GM23338 (cell line): ENCODE results near the gene ZBTB7B. TPM values are rescaled to one million over a fixed set of nuclear protein-coding genes. Genes with fewer than 3 reads are reported as not detected.

Experiments used
- ATAC-seq: fragments of 200-7000 bp; cut with Tn5 transposase; 3 replicates; pipeline ENCODE4 v1.9.1; 2020
- DNase-seq: peaks from one replicate; pipeline ENCODE4 v3.0.0-alpha.2; 2015; ENCODE audit warnings: low spot score
- H2AFZ ChIP-seq: fragments of 200-600 bp; sonication (generic); 2 replicates; pipeline ENCODE4 v1.8.0; 2016; ENCODE audit warnings: antibody characterized with exemption, mild to moderate bottlenecking, moderate library complexity
- H3F3A ChIP-seq: fragments of 200-600 bp; sonication (generic); replicated peaks from 2 replicates; pipeline ENCODE4 v1.8.0; 2017; ENCODE audit warnings: antibody characterized with exemption, mixed run types, low read depth
- H3K27ac ChIP-seq: fragments of 200-600 bp; sonication (generic); 2 replicates; pipeline ENCODE4 v1.6.1; 2016; ENCODE audit warnings: low read depth
- H3K27me3 ChIP-seq: fragments of 200-600 bp; sonication (generic); 2 replicates; pipeline ENCODE4 v1.8.0; 2016; ENCODE audit warnings: mild to moderate bottlenecking, mixed run types, moderate library complexity; ENCODE audit not compliant: insufficient read depth
- H3K36me3 ChIP-seq: fragments of 200-600 bp; sonication (generic); 2 replicates; pipeline ENCODE4 v1.8.0; 2016; ENCODE audit warnings: mild to moderate bottlenecking; ENCODE audit not compliant: insufficient read depth
- H3K4me1 ChIP-seq: fragments of 200-600 bp; sonication (generic); 2 replicates; pipeline ENCODE4 v1.8.0; 2016; ENCODE audit warnings: mild to moderate bottlenecking, moderate library complexity; ENCODE audit not compliant: insufficient read depth
- H3K4me2 ChIP-seq: fragments of 200-600 bp; sonication (generic); 2 replicates; pipeline ENCODE4 v1.7.1; 2017; ENCODE audit warnings: mixed run types
- H3K4me3 ChIP-seq: fragments of 200-600 bp; sonication (generic); 2 replicates; pipeline ENCODE4 v1.6.1; 2016; ENCODE audit warnings: mixed run types
- H3K79me2 ChIP-seq: fragments of 200-600 bp; sonication (generic); replicated peaks from 2 replicates; pipeline ENCODE4 v1.8.0; 2017; ENCODE audit warnings: mild to moderate bottlenecking; ENCODE audit not compliant: insufficient read depth
- H3K9me2 ChIP-seq: fragments of 200-600 bp; sonication (generic); 2 replicates; pipeline ENCODE4 v1.8.0; 2017; ENCODE audit not compliant: insufficient read depth
- H4K20me1 ChIP-seq: fragments of 200-600 bp; sonication (generic); replicated peaks from 2 replicates; pipeline ENCODE4 v1.8.0; 2017; ENCODE audit warnings: mild to moderate bottlenecking; ENCODE audit not compliant: insufficient read depth
- H3K27ac Mint-ChIP-seq: 2 replicates; pipeline ENCODE4 v1.8.0; 2020; ENCODE audit warnings: inconsistent platforms, mild to moderate bottlenecking, moderate library complexity, mixed read lengths
- H3K27me3 Mint-ChIP-seq: 3 replicates; pipeline ENCODE4 v1.8.0; 2022; ENCODE audit warnings: low read depth, mild to moderate bottlenecking, moderate library complexity, mixed read lengths, inconsistent platforms; ENCODE audit not compliant: insufficient read depth, poor library complexity
- H3K36me3 Mint-ChIP-seq: 3 replicates; pipeline ENCODE4 v1.8.0; 2021; ENCODE audit warnings: low read depth, mild to moderate bottlenecking, inconsistent platforms, moderate library complexity, mixed read lengths
- H3K4me1 Mint-ChIP-seq: 3 replicates; pipeline ENCODE4 v1.8.0; 2020; ENCODE audit warnings: mild to moderate bottlenecking, inconsistent platforms, mixed read lengths
- H3K4me3 Mint-ChIP-seq: 3 replicates; pipeline ENCODE4 v1.8.0; 2021; ENCODE audit warnings: moderate library complexity, mild to moderate bottlenecking, inconsistent platforms, mixed read lengths
- H3K9me3 Mint-ChIP-seq: 3 replicates; pipeline ENCODE4 v1.8.0; 2020; ENCODE audit warnings: moderate library complexity, mild to moderate bottlenecking, inconsistent platforms, mixed read lengths
- CREB1 ChIP-seq: fragments of 250-450 bp; sonication (Bioruptor Pico); IDR thresholded peaks from 2 replicates; pipeline ENCODE4 v1.5.0; 2020; ENCODE audit warnings: low read depth, mild to moderate bottlenecking, moderate library complexity
- ETS1 ChIP-seq: IDR thresholded peaks from 2 replicates; pipeline ENCODE4 v1.6.1; 2016; ENCODE audit warnings: antibody characterized with exemption
- EZH2 ChIP-seq: fragments of 200-600 bp; sonication (generic); IDR thresholded peaks from one replicate; pipeline ENCODE4 v1.8.0; 2017; ENCODE audit warnings: antibody characterized with exemption, mild to moderate bottlenecking, low read depth; ENCODE audit not compliant: unreplicated experiment
- EZH2phosphoT487 ChIP-seq: fragments of 200-600 bp; sonication (generic); IDR thresholded peaks from one replicate; pipeline ENCODE4 v1.8.1; 2018; ENCODE audit warnings: antibody characterized with exemption; ENCODE audit not compliant: unreplicated experiment
- NANOG ChIP-seq: IDR thresholded peaks from 2 replicates; pipeline ENCODE4 v1.6.1; 2016; ENCODE audit warnings: antibody characterized with exemption, borderline replicate concordance
- POLR2AphosphoS5 ChIP-seq: IDR thresholded peaks from 2 replicates; pipeline ENCODE4 v1.6.1; 2016; ENCODE audit warnings: antibody characterized with exemption, low read depth
- REST ChIP-seq: IDR thresholded peaks from one replicate; pipeline ENCODE4 v1.6.1; 2018; ENCODE audit warnings: antibody characterized with exemption; ENCODE audit not compliant: unreplicated experiment
- STAT1 ChIP-seq: IDR thresholded peaks from one replicate; pipeline ENCODE4 v1.6.1; 2016; ENCODE audit warnings: antibody characterized with exemption; ENCODE audit not compliant: unreplicated experiment
- ZNF114 ChIP-seq: fragments of 250-450 bp; sonication (Bioruptor Pico); IDR thresholded peaks from 2 replicates; pipeline ENCODE4 v1.5.0; 2020; ENCODE audit warnings: mild to moderate bottlenecking, moderate library complexity
- ZNF331 ChIP-seq: fragments of 250-450 bp; sonication (Bioruptor Pico); IDR thresholded peaks from 2 replicates; pipeline ENCODE4 v1.5.0; 2020; ENCODE audit warnings: low read depth, mild to moderate bottlenecking, moderate library complexity
- polyA plus RNA-seq: library from polyadenylated mRNA; unstranded; fragments of >200 nt; fragmentation: Nextera tagmentation; extraction: Ambion mirVana; gene quantifications from 2 replicates; pipeline ENCODE4 v1.2.1, GENCODE V29; 2016
- total RNA-seq: library from RNA; depleted of rRNA; stranded (reverse); fragments of >200 nt; shearing (Covaris generic); gene quantifications from 2 replicates; pipeline ENCODE4 v1.2.3, GENCODE V29; 2014
- TF ChIP-seq, protein P1 (sequence below): fragments of 250-450 bp; sonication (Bioruptor Pico); IDR thresholded peaks from 2 replicates; pipeline ENCODE4 v1.5.0; 2020; ENCODE audit warnings: mild to moderate bottlenecking, moderate library complexity

ZBTB7B gene
- total and polyA plus RNA-seq, 2 experiments from 2014 or later = 3.6 to 32.6 TPM

DNA sequence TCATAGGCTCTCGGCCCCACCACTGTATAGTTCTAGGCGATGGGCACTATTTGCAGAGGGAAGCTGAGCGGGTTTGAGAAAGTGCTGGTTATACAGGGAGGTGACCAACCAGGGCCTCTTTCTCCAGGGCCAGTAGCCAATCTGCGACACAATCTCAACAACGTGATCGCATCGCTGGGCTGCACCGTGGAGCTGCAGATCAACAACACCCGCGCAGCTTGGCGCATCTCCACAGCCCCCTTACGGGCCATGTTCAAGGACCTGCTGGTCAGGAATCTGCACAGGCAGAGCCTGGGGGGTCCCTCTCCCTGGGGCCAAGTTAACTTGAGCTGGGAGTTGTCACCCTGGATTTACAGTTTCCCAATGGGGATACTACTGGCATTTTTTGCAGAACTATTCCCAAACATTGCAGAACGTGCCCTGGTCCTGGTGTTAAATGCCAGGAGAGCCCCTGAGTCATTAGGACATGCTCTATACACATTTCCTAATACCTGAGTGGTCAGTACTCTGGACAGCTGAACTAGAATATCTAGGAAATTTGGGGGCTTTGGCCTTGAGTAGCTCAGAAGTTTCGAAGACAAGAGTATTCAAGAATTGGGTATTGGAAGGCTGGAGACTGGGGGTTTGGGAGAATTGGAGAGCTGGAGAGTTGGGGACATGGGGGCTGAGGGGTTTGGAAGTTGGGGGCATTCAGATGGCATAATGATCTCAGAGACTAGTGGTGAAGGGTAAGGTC lies 37.9 kb downstream of the ZBTB7B start:
- Mint-ChIP-seq H3K27me3 (peaks cover 15% of the 10 kb centered on the region), H3K4me3 (no peak overlapping the region), H3K9me3 (no peaks in the 10 kb centered on the region), H3K4me1 (peaks cover 11% of the 10 kb centered on the region), H3K36me3 (no peaks in the 10 kb centered on the region), H3K27ac (no peak overlapping the region)
- Histone ChIP-seq H4K20me1 (no peaks in the 10 kb centered on the region), H3F3A (0 out of 2 replicates have a peak, but pooled peaks cover 3% of the 10 kb centered on the region), H3K4me2 (no peak overlapping the region), H3K4me1 (no peaks in the 10 kb centered on the region), H3K36me3 (no peaks in the 10 kb centered on the region), H3K9me2 (no peaks in the 10 kb centered on the region), H3K27me3 (no peaks in the 10 kb centered on the region), H3K27ac (no peak overlapping the region), H3K79me2 (no peaks in the 10 kb centered on the region), H2AFZ (no peak overlapping the region), H3K4me3 (no peak overlapping the region)
- ATAC-seq (no peak), DNase-seq (no peak)
- TF ChIP-seq NANOG (no peak), STAT1 (no peak), ETS1 (no peak), EZH2 (no peak), CREB1 (CRISPR knock-in tag) (no peak), REST (no peak), ZNF114 (no peak), EZH2phosphoT487 (no peak), ZNF331 (CRISPR knock-in tag) (no peak), POLR2AphosphoS5 (no peak)

DNA sequence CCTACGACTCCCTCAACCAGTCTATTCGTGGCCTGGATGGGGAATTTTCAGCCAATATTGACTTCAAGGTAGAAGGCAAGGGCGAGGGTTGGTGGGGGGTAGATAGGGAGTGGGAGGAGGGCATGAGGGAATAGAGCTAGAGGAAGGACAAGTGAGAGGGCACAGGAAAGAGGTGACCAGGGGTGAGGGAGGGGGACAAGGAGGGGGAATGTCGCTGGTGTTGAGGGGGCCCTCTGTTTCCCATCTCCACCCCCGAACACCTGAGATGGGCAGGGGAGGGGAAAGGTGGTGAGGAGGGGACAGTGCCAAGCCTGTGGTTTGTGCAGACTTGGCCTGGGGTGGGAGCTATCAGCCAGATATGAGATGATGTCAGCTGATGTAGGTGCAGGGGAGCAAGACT lies 40.2 kb downstream of the ZBTB7B start:
- no peak for ATAC-seq
- Histone ChIP-seq H3F3A (0 out of 2 replicates have a peak, but pooled peaks cover 3% of the 10 kb centered on the region), H3K4me2 (no peak overlapping the region), H3K79me2 (no peaks in the 10 kb centered on the region), H3K4me3 (no peak overlapping the region), H2AFZ (no peak overlapping the region), H3K9me2 (no peaks in the 10 kb centered on the region), H3K27ac (no peak overlapping the region), H3K36me3 (no peaks in the 10 kb centered on the region), H3K4me1 (no peaks in the 10 kb centered on the region), H4K20me1 (no peaks in the 10 kb centered on the region), H3K27me3 (no peaks in the 10 kb centered on the region)
- Mint-ChIP-seq H3K4me1 (peaks cover 26% of the 10 kb centered on the region), H3K9me3 (no peaks in the 10 kb centered on the region), H3K27me3 (peaks cover 24% of the 10 kb centered on the region), H3K27ac (no peak overlapping the region), H3K36me3 (no peaks in the 10 kb centered on the region), H3K4me3 (no peak overlapping the region)
- DNase-seq = no peak
- TF ChIP-seq, protein P1, sequence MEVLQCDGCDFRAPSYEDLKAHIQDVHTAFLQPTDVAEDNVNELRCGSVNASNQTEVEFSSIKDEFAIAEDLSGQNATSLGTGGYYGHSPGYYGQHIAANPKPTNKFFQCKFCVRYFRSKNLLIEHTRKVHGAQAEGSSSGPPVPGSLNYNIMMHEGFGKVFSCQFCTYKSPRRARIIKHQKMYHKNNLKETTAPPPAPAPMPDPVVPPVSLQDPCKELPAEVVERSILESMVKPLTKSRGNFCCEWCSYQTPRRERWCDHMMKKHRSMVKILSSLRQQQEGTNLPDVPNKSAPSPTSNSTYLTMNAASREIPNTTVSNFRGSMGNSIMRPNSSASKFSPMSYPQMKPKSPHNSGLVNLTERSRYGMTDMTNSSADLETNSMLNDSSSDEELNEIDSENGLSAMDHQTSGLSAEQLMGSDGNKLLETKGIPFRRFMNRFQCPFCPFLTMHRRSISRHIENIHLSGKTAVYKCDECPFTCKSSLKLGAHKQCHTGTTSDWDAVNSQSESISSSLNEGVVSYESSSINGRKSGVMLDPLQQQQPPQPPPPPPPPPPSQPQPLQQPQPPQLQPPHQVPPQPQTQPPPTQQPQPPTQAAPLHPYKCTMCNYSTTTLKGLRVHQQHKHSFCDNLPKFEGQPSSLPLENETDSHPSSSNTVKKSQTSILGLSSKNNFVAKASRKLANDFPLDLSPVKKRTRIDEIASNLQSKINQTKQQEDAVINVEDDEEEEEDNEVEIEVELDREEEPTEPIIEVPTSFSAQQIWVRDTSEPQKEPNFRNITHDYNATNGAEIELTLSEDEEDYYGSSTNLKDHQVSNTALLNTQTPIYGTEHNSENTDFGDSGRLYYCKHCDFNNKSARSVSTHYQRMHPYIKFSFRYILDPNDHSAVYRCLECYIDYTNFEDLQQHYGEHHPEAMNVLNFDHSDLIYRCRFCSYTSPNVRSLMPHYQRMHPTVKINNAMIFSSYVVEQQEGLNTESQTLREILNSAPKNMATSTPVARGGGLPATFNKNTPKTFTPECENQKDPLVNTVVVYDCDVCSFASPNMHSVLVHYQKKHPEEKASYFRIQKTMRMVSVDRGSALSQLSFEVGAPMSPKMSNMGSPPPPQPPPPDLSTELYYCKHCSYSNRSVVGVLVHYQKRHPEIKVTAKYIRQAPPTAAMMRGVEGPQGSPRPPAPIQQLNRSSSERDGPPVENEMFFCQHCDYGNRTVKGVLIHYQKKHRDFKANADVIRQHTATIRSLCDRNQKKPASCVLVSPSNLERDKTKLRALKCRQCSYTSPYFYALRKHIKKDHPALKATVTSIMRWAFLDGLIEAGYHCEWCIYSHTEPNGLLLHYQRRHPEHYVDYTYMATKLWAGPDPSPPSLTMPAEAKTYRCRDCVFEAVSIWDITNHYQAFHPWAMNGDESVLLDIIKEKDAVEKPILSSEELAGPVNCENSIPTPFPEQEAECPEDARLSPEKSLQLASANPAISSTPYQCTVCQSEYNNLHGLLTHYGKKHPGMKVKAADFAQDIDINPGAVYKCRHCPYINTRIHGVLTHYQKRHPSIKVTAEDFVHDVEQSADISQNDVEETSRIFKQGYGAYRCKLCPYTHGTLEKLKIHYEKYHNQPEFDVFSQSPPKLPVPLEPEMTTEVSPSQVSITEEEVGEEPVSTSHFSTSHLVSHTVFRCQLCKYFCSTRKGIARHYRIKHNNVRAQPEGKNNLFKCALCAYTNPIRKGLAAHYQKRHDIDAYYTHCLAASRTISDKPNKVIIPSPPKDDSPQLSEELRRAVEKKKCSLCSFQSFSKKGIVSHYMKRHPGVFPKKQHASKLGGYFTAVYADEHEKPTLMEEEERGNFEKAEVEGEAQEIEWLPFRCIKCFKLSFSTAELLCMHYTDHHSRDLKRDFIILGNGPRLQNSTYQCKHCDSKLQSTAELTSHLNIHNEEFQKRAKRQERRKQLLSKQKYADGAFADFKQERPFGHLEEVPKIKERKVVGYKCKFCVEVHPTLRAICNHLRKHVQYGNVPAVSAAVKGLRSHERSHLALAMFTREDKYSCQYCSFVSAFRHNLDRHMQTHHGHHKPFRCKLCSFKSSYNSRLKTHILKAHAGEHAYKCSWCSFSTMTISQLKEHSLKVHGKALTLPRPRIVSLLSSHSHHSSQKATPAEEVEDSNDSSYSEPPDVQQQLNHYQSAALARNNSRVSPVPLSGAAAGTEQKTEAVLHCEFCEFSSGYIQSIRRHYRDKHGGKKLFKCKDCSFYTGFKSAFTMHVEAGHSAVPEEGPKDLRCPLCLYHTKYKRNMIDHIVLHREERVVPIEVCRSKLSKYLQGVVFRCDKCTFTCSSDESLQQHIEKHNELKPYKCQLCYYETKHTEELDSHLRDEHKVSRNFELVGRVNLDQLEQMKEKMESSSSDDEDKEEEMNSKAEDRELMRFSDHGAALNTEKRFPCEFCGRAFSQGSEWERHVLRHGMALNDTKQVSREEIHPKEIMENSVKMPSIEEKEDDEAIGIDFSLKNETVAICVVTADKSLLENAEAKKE = no peak
